Stimulated activated naive CD8-positive, alpha-beta T cell treated with anti-CD3 and anti-CD28 coated beads, Interleukin-15, amount 100 ng/mL, for 72 hours (primary cell): ENCODE measurements around the gene CRIP3.
A peak's percentile ranks its signal among the peaks of the same experiment; 100 is the strongest.
"Not testable (repeated sequence)": the region's sequence is repeated elsewhere in the genome, so short reads cannot be mapped to it uniquely, and the experiment has no call there.

ENCODE experiments used
- ATAC-seq: fragments of 150-1000 bp; cut with Tn5 transposase; 2 replicates; pipeline ENCODE4 v1.10.0; 2021; ENCODE audit warnings: mild to moderate bottlenecking, moderate library complexity
- DNase-seq, 2 donors: peaks; one replicate each; pipeline ENCODE4 v3.0.0; 2021 to 2022
- H3K27ac Mint-ChIP-seq, 2 donors: one replicate each; pipeline ENCODE4 v1.8.0; 2022; ENCODE audit warnings: mild to moderate bottlenecking in 2 of 2, mixed read lengths in 2 of 2, moderate library complexity in 2 of 2
- H3K27me3 Mint-ChIP-seq: one replicate; pipeline ENCODE4 v1.8.0; 2022; ENCODE audit warnings: mixed read lengths
- H3K4me1 Mint-ChIP-seq: one replicate; pipeline ENCODE4 v1.8.0; 2022; ENCODE audit warnings: mild to moderate bottlenecking, mixed read lengths
- H3K4me3 Mint-ChIP-seq, 2 donors: one replicate each; pipeline ENCODE4 v1.8.0; 2022; ENCODE audit warnings: mild to moderate bottlenecking in 2 of 2, mixed read lengths in 2 of 2, moderate library complexity in 1 of 2
- H3K9me3 Mint-ChIP-seq, 2 donors: one replicate each; pipeline ENCODE4 v1.8.0; 2022; ENCODE audit warnings: mixed read lengths in 2 of 2

Gene CRIP3, protein sequence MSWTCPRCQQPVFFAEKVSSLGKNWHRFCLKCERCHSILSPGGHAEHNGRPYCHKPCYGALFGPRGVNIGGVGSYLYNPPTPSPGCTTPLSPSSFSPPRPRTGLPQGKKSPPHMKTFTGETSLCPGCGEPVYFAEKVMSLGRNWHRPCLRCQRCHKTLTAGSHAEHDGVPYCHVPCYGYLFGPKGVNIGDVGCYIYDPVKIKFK

DNA sequence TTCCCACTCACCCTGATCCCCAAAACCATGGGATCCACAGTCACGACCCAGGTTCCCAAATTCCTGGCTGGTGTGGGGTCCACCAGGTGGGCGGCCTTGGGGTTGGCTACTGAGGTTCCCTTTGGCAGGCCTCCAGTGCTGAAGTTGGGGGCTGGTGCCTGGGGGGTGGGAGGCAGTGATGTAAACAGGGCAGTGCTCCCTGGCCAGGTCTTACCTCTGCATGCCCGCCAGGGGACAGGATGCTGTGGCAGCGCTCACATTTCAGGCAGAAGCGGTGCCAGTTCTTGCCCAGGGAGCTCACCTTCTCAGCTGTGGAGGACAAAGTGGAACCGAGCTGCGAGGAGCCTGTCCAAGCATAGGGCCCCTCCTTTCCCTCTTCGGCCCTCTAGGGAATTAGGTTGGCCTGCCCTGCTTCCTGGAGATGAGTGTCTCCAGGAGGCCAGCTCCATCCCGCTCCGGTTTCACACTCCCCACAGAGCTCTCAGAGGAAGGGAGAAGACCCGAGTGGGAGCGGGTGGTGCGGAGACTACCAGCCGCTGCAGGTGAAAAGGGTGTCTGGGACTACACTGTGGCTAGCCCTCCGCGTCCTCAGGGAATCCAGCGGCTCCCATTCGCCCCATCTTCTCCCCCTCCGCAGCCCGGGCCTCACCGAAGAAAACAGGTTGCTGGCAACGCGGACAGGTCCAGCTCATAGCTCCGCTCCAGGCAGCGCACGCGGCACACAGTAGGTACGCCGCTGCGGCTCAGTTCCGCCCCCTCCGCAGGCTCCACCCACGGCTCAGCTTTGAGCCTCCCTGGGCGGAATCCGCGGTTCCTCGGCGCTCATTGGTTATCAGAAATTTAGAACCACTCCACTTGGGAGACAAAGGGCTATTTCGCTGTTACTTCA lies at the start of gene CRIP3:
CRIP3 (minus strand) TSS at position 726 of the 889 bp plus-strand sequence; CDS start at position 692, 34 bp downstream.
- ATAC-seq: peak; percentile 91
- H3K27me3 Mint-ChIP-seq: peaks cover 11% of the 10 kb centered on the region
- peak within 1 kb of the TSS; percentile 84 to 90 for H3K4me3 Mint-ChIP-seq
- peaks cover 9% of the 10 kb centered on the region for H3K4me1 Mint-ChIP-seq
- peak; percentile 53 to 54 for DNase-seq
- no peaks in the 10 kb centered on the region for H3K9me3 Mint-ChIP-seq
- H3K27ac Mint-ChIP-seq: peak within 1 kb of the TSS in 1 of 2 donors; percentile 27

DNA sequence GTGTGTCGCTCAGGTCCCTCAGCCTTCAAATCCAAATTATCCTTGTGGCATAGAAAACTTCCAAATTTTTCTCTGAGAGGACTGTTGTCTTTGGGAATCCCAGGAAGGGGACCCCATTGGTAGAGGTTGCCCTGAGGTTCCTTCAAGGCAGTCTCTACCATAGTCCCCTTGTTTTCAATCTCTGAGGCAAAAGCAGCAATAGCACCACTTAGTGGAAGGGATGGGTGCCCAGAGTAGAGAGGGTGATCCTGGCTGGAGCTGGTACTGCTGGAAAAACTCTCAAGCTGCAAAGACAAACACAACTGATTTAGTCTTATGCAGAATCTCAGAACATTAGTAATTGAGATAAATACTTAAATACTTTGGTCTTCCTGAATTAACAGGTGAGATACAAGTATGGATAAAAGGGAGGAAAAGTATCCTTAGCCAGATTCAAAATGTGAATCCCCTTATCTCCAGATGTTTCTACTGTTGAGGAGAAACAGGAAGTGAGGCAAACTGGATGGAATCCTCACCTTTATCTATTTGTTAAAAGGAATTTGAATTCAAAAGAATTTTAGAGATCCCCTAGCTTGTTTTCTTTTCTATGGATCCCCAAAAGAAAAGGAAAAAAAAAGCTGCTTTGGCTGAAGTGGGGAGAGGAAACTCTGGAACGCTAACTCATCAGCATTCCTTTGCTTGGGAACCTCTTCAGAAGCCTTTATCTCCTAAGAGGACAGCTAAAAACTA lies 47.4 kb upstream of the CRIP3 start:
- H3K4me1 Mint-ChIP-seq: no peaks in the 10 kb centered on the region
- no peaks in the 10 kb centered on the region for H3K27me3 Mint-ChIP-seq
- no peak overlapping the region for H3K27ac Mint-ChIP-seq
- DNase-seq (no peak), ATAC-seq (peak; percentile 48)
- H3K4me3 Mint-ChIP-seq: no peak overlapping the region
- no peaks in the 10 kb centered on the region for H3K9me3 Mint-ChIP-seq

DNA sequence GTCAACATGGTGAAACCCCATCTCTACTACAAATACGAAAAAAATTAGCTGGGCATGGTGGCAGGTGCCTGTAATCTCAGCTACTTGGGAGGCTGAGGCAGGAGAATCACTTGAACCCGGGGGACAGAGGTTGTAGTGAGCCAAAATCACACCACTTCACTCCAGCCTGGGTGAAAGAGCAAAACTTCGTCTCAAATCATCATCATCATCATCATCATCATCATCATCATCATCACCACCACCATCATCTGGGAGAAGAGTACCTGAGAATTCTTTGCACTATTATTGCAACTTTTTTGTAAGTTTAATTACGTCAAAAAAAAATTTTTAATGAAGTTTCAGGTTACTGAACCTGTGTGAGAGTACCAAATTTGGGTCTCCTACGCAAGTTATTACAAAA lies 43.3 kb upstream of the CRIP3 start:
- H3K4me3 Mint-ChIP-seq, H3K27me3 Mint-ChIP-seq, H3K9me3 Mint-ChIP-seq, H3K27ac Mint-ChIP-seq, ATAC-seq, H3K4me1 Mint-ChIP-seq, DNase-seq: not testable (repeated sequence)

DNA sequence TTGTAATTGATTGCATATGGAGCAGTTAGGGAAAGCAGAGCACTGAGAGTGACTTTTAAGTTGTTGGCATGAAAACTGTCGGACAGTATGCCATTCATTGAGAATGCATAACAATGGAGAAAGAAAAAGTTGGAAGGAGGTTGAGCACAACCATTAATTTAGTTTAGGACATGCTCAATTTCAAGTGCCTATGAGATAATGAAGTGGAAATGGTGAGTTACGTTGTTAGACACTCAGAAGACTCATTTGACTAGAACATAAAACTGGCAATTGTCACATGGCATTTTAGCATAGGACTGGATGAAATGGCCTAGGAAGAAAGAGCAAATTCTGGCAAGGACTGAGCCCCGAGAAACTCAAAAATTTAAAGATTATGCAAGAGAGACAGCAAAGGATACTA lies 38.8 kb upstream of the CRIP3 start:
- Mint-ChIP-seq H3K27me3 (no peaks in the 10 kb centered on the region), H3K9me3 (no peaks in the 10 kb centered on the region), H3K4me1 (no peaks in the 10 kb centered on the region), H3K4me3 (no peak overlapping the region), H3K27ac (no peak overlapping the region)
- no peak for ATAC-seq
- DNase-seq: no peak

DNA sequence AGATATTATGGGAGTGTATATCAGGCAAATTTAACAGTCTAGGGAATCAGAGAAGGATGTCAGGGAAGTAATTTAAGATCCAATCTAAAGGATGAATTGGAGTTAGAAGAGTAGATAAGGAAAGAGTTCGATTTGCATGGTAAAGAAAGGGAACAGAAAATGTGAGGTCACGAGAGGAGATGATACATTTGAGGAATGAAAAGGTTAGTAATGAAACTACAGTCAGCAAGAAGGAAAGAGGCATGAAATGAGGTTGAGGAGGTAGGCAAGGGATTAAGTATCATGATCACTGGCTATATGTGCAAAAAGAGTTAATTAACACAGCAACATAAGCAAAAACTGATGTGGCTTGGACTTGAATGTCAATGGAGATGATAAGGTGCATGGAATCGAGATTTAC lies 38.4 kb upstream of the CRIP3 start:
- H3K4me1 Mint-ChIP-seq: no peaks in the 10 kb centered on the region
- no peaks in the 10 kb centered on the region for H3K9me3 Mint-ChIP-seq
- H3K27me3 Mint-ChIP-seq: no peaks in the 10 kb centered on the region
- H3K27ac Mint-ChIP-seq: no peak overlapping the region
- no peak overlapping the region for H3K4me3 Mint-ChIP-seq
- ATAC-seq: no peak
- no peak for DNase-seq

DNA sequence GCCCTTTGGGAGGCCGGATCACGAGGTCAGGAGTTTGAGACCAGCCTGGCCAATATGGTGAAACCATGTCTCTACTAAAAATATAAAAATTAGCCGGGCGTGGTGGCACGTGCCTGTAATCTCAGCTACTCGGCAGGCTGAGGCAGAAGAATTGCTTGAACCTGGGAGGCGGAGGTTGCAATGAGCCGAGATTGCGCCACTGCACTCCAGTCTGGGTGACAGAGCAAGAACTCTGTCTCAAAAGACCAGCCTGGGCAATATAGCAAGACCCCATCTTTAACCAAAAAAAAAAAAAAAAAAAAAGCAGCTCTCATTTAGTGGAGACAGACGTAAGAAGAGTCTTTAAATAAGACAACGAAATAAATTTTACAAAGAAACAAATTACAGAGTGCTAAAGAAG lies 37.6 kb upstream of the CRIP3 start:
- ATAC-seq, H3K9me3 Mint-ChIP-seq, DNase-seq, H3K27ac Mint-ChIP-seq, H3K4me1 Mint-ChIP-seq, H3K4me3 Mint-ChIP-seq, H3K27me3 Mint-ChIP-seq: not testable (repeated sequence)

DNA sequence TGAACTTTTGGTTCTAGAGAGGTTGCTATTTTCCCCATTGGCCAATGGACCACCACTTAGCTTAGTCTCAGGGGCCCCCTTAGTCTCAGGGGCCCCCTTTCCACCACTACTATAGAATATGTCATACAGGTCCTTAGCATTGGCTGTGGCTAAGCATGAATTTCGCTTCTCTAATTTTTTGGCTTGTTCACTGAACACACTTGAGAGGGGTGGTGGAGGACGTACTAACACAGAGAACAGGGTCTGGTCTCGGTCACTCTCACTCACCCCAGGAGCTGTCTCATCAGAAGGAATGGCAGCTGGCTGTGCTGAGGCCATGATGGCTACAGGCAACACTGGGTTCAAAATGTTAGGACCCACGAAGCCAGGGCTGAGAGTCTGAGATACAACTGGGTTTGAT lies 30.5 kb upstream of the CRIP3 start:
- H3K4me1 Mint-ChIP-seq: peaks cover 10% of the 10 kb centered on the region
- ATAC-seq: no peak
- no peaks in the 10 kb centered on the region for H3K27me3 Mint-ChIP-seq
- H3K27ac Mint-ChIP-seq: no peak overlapping the region
- no peak for DNase-seq
- no peaks in the 10 kb centered on the region for H3K9me3 Mint-ChIP-seq
- no peak overlapping the region for H3K4me3 Mint-ChIP-seq

DNA sequence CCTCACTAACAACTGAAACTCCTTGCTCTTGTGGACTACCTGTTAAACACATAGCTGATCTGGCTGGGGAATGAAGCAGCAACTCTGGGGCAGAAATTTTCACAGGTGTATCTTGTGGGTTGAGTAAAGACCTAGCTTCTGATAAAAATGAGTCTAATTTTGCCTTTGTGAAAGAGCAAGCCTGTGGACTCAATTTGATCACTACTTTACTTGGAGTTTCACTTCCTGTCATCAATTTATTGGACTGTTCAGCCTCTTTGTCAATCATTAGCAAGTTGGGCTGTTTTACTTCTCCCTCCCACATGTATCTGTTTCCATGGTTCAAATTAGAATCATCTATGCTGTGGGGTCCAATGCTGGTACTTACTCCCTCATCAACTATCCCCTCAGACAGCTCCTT lies 29.6 kb upstream of the CRIP3 start:
- H3K27ac Mint-ChIP-seq: peak overlapping the region in 1 of 2 donors; percentile 7
- no peaks in the 10 kb centered on the region for H3K27me3 Mint-ChIP-seq
- H3K4me3 Mint-ChIP-seq: no peak overlapping the region
- no peak for DNase-seq
- H3K9me3 Mint-ChIP-seq: no peaks in the 10 kb centered on the region
- H3K4me1 Mint-ChIP-seq: peaks cover 10% of the 10 kb centered on the region
- peak; percentile 20 for ATAC-seq

DNA sequence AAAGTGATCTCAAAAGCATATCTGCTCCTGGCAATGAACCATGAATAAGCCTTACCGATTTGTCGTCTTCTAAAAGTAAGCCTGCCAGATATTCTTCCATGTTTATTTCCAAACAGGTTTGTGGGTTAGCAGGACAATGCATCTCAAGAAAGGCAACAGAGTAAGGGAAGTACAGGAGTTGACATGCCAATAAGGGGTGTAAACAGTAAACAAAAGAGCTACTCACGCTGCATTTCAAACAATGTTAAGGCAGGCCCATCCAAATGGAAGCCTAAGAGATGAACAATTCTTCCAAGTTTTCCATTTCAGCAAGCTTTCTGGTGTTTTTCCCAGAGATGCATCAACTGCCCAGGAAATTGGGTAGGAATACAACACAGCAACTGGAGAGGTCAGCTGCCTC lies 27.8 kb upstream of the CRIP3 start:
- ATAC-seq (no peak), DNase-seq (no peak)
- H3K27ac Mint-ChIP-seq: no peak overlapping the region
- H3K9me3 Mint-ChIP-seq: no peaks in the 10 kb centered on the region
- H3K4me1 Mint-ChIP-seq: peaks cover 19% of the 10 kb centered on the region
- H3K27me3 Mint-ChIP-seq: no peaks in the 10 kb centered on the region
- no peak overlapping the region for H3K4me3 Mint-ChIP-seq

DNA sequence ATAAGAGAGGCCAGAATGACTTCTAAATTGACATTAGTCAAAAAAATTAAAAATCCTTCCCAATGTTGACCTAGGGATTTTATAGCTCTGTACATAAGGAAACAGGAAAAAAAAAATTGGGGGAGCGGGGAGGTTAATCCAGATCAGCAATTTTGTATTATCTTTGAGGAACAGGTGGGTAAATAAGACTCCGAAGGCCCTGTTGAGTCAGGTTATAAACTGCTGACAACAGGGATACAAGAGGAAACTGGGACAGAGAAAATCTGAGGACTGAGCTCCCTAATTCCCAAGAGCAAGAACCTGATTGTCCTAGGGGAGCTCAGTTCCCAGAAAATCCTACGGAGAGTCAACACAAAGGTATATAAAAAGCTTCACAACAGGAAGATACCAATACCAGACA lies 26.8 kb upstream of the CRIP3 start:
- no peak for ATAC-seq
- Mint-ChIP-seq H3K4me3 (no peak overlapping the region), H3K4me1 (peaks cover 23% of the 10 kb centered on the region), H3K27ac (no peak overlapping the region), H3K9me3 (no peaks in the 10 kb centered on the region), H3K27me3 (no peaks in the 10 kb centered on the region)
- no peak for DNase-seq

DNA sequence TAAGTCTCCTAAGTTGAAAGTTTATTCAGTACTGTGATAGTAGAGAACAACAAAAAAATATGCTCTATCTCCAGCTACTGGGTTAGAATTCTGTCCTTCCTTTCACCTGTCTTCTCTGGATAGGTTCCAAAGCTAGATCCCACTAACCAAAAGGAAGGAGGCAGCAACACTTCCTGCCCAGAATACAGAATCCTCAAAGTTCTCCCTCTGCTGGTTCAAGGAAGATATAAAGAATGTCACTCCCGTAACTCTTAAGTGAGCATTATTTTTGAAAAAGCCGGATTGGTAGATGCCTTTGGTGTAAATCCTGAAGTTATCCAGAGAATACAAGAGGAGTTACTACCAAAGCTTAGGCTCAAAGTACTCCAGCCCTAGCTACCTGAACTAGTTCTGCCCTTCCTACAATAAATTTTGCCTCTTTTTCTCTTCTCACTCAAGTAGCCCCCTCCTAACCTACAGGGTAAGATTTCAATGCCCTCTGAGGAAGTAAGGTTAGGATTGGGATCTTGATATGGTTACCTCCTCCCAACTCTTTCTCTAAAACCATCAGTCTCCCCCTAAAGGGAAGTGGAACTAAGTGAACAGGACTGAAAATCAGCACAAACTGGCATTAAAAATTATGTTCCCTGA lies 26.0 kb upstream of the CRIP3 start:
- Mint-ChIP-seq H3K4me1 (peaks cover 23% of the 10 kb centered on the region), H3K4me3 (no peak overlapping the region), H3K27ac (no peak overlapping the region), H3K9me3 (no peaks in the 10 kb centered on the region), H3K27me3 (no peaks in the 10 kb centered on the region)
- ATAC-seq (no peak), DNase-seq (no peak)

DNA sequence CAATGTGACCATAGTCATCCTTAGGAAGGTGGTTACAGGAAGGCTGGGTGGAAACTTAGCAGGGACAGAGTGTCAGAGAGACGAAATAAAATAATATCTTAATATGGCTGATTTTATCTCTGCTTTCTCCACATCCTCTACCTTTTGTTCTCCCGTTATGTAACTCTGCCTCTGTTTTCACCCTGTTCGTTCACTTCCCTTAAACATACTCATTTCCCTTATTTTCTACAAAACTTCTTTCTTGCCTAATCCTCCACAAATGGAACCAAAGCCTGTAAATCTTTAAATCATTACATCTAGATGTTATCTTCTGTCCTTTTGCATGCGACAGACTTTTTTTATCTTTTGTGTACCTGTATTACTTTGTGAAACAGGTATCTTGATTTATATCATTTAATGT lies 23.3 kb upstream of the CRIP3 start:
- no peaks in the 10 kb centered on the region for H3K27me3 Mint-ChIP-seq
- peaks cover 13% of the 10 kb centered on the region for H3K4me1 Mint-ChIP-seq
- no peak for ATAC-seq

DNA sequence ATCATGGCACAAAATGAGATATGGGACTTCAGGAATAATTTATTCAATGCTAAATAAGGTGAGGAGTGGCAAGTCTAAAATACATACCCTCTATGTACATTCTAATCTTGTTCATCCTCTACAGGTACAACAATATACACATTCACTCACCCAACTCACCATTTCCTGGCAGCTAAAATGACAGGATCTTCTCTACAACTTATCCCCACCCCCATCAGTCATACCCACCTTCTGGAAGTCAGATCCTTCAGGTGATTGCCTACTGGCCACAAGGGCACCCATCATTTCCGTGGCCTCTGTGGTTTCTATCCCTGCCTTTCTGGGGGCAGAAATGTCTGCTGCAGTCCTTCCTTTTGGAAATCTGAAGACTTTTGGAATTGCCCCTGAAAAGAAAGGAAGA lies 22.8 kb upstream of the CRIP3 start:
- Mint-ChIP-seq H3K27ac (no peak overlapping the region), H3K27me3 (no peaks in the 10 kb centered on the region), H3K4me3 (no peak overlapping the region), H3K9me3 (no peaks in the 10 kb centered on the region), H3K4me1 (peaks cover 13% of the 10 kb centered on the region)
- DNase-seq (no peak), ATAC-seq (no peak)

More for the DNA sequence above, 23.3 kb upstream of the CRIP3 start:
- Mint-ChIP-seq H3K9me3 (no peaks in the 10 kb centered on the region), H3K4me3 (no peak overlapping the region), H3K27ac (no peak overlapping the region)
- DNase-seq: no peak

DNA sequence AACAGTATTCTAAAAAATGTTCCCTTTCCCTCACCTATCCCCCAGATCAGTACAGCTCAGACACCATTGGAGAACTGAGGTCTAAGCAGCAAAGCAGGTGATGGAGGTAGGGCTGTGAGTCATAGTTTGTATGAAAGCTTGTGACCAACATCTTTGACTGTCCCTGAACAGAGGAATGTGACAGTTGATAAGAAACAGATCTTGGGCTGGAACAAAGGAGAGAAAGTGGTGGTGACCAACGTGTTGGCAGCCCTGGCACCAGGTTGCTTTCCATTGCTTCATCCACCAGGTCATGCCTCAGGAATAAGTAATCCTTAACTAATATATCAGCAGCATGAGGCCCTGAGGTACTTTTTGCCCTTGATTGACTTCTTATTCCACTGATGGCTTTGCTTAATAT lies 19.9 kb upstream of the CRIP3 start:
- DNase-seq: no peak
- Mint-ChIP-seq H3K27ac (no peak overlapping the region), H3K4me3 (no peak overlapping the region), H3K27me3 (no peaks in the 10 kb centered on the region), H3K9me3 (no peaks in the 10 kb centered on the region), H3K4me1 (peaks cover 13% of the 10 kb centered on the region)
- ATAC-seq: no peak

DNA sequence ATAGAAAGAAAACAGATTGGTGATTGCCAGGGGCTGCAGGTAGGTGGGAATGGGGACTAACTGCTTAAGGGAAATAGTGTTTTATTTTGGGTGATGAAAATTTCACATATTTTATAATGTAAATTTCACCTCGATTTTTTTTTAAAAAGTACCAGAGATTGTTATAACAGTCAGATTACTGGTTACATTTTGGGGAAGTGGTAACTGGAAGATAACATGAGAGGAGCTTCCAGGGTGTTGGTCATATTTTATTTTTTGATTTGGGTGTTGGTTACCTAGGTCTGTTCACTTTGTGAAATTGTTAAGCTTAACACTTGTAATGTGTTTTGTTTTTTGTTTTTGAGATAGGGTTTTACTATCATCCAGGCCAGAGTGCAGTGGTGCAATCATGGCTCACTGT lies 17.2 kb upstream of the CRIP3 start:
- H3K27ac Mint-ChIP-seq: peak overlapping the region; percentile 8 to 56
- ATAC-seq: no peak
- no peaks in the 10 kb centered on the region for H3K9me3 Mint-ChIP-seq
- no peak overlapping the region for H3K4me3 Mint-ChIP-seq
- no peaks in the 10 kb centered on the region for H3K27me3 Mint-ChIP-seq
- no peak for DNase-seq
- no peaks in the 10 kb centered on the region for H3K4me1 Mint-ChIP-seq
